Vagina (tissue), 2 donors: ENCODE results near the gene CDAN1.

Experiments
- POLR2A ChIP-seq, 2 donors: fragments of 450-650 bp; IDR thresholded peaks; one replicate each; pipeline ENCODE4 v1.6.1; 2017; ENCODE audit warnings: antibody characterized with exemption in 2 of 2, mild to moderate bottlenecking in 2 of 2, moderate library complexity in 2 of 2
- TF ChIP-seq, protein P1 (sequence below), 3 experiments: fragments of 450-650 bp in 2 of 3; fragments of 200-600 bp in 1 of 3; sonication (generic) in 1 of 3; IDR thresholded peaks; one replicate each; pipeline ENCODE4 v1.5.1; 2017 to 2019; ENCODE audit warnings: antibody characterized with exemption in 3 of 3, mild to moderate bottlenecking in 2 of 3, moderate library complexity in 2 of 3

DNA sequence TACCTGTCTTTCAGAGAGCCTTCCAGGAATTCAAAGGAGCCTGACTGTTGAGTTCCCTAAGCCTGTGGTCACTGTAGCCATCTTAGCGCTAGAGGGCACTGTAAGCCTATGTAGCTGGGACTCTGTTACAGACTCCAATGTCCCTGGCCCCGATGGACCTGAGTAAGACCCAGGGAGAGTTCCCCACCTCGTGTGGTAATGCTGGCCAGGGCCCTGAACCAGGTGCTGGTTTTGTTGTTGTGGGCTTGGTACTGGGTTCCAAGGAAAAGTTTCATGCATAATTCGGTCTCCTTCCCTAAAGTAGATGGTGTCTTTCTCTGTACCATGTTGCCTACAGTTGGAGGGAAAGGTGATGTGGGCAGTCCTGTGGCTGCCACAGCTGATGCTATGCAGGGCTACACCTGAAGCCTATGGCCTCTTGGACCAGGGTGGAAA lies 32.4 kb downstream of the CDAN1 start:
- TF ChIP-seq, protein P1, sequence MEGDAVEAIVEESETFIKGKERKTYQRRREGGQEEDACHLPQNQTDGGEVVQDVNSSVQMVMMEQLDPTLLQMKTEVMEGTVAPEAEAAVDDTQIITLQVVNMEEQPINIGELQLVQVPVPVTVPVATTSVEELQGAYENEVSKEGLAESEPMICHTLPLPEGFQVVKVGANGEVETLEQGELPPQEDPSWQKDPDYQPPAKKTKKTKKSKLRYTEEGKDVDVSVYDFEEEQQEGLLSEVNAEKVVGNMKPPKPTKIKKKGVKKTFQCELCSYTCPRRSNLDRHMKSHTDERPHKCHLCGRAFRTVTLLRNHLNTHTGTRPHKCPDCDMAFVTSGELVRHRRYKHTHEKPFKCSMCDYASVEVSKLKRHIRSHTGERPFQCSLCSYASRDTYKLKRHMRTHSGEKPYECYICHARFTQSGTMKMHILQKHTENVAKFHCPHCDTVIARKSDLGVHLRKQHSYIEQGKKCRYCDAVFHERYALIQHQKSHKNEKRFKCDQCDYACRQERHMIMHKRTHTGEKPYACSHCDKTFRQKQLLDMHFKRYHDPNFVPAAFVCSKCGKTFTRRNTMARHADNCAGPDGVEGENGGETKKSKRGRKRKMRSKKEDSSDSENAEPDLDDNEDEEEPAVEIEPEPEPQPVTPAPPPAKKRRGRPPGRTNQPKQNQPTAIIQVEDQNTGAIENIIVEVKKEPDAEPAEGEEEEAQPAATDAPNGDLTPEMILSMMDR (IDR thresholded peaks at IDR 0.05), result peak in 2 of 3 experiments; percentile 36 to 68
- TF ChIP-seq POLR2A (IDR thresholded peaks at IDR 0.05), result no peak
